Measurements from ENCODE around the gene TOP1. TPM values are rescaled to one million over a fixed set of nuclear protein-coding genes. Genes with fewer than 3 reads are reported as not detected.

TOP1 gene
- total and polyA plus RNA-seq, 9 of the 15 experiments (the other 6 are each of a cell fraction or from before 2014, with no cell fraction given) = 26.4 to 127 (median 39.6) TPM

GRCh38 chr20:40986774-40987173 is 41.8 kb upstream of the TOP1 start:
- Histone ChIP-seq H3K27me3 (ENCODE audit: control insufficient read depth in 2 of 2, insufficient read depth in 2 of 2, low read length in 2 of 2) (no peaks in the 10 kb centered on the region), H3K9me3 (replicated peaks; ENCODE audit: control insufficient read depth, insufficient read depth, low read depth, low read length) (no peaks in the 10 kb centered on the region), H4K20me1 (replicated peaks; ENCODE audit: control insufficient read depth, insufficient read depth, low read length) (no peaks in the 10 kb centered on the region), H2AFZ (ENCODE audit: low read depth, low read length) (no peak overlapping the region), H3K27ac (ENCODE audit: extremely low read depth, low read depth, low read length) (no peak overlapping the region), H3K4me2 (ENCODE audit: insufficient read depth, low read length) (no peak overlapping the region), H3K9me1 (ENCODE audit: control insufficient read depth, insufficient read depth, low read length) (peaks cover 4% of the 10 kb centered on the region), H3K9ac (ENCODE audit: insufficient read depth in 1 of 2, low read depth in 2 of 2, low read length in 2 of 2) (no peak overlapping the region), H3K4me1 (replicated peaks in 1 of 2; ENCODE audit: control insufficient read depth in 2 of 2, insufficient read depth in 2 of 2, low read length in 2 of 2) (peaks cover 12% of the 10 kb centered on the region in 2 experiments), H3K36me3 (ENCODE audit: control insufficient read depth, insufficient read depth, low read length) (no peaks in the 10 kb centered on the region), H3K4me3 (no peak overlapping the region), H3K79me2 (ENCODE audit: control insufficient read depth, insufficient read depth, low read length) (no peaks in the 10 kb centered on the region)
- 42% methylated on average over 2 of the region's 2 CpGs for WGBS (ENCODE audit: insufficient coverage, low coverage, missing lambda C conversion rate)
- CTCF ChIA-PET (ENCODE audit: low intra/inter-chr PET ratio) = no interaction called here
- POLR2A ChIA-PET = no interaction called here
- intact Hi-C loops (cut with micrococcal nuclease) (no loop called here), in situ Hi-C loops (cut with MboI) (loop anchor here (5.0 kb wide), 1 partner anchor 106 kb away; no protein-coding TSS in a partner anchor)
- no TSS peak for BruUV-seq (replicated peaks)
- peak; percentile 59; the same call in 1 of the 2 replicates for TF ChIP-seq SPI1 (IDR thresholded peaks at IDR 0.05; ENCODE audit: borderline replicate concordance, low read depth, low read length)
- no peak for TF ChIP-seq TFAM (CRISPR knock-in tag; conservative IDR thresholded peaks at IDR 0.05)
- no peak for FAIRE-seq
- DNase-seq (ENCODE audit: extremely low read depth in 1 of 4, low spot score in 3 of 4) = no peak
- ATAC-seq = no peak

GRCh38 chr20:40990542-40991120 is 38.0 kb upstream of the TOP1 start:
- H3K27me3 ChIP-seq (ENCODE audit: control insufficient read depth in 2 of 2, insufficient read depth in 2 of 2, low read length in 2 of 2) = no peaks in the 10 kb centered on the region
- intact Hi-C loops (cut with micrococcal nuclease) = loop anchor here (1.0 to 2.0 kb wide), 5 partner anchors 38 to 105 kb away; partner anchors contain the start of gene TOP1
- H3K9me1 ChIP-seq (ENCODE audit: control insufficient read depth, insufficient read depth, low read length) = peaks cover 4% of the 10 kb centered on the region
- peak; percentile 60 to 90 (median 75) for DNase-seq (ENCODE audit: extremely low read depth in 1 of 4, low spot score in 3 of 4)
- H3K27ac ChIP-seq (ENCODE audit: extremely low read depth, low read depth, low read length) = peak overlapping the region; percentile 30; the same call in 2 of the 3 replicates
- peak; percentile 90 for FAIRE-seq
- ChIA-PET CTCF (ENCODE audit: low intra/inter-chr PET ratio) (interaction anchor here (0.6 to 2.8 kb wide), 4 partner anchors 19 to 105 kb away, joined by 3 to 26 read pairs (median 4); no protein-coding TSS in a partner anchor), POLR2A (interaction anchor here (0.5 to 2.4 kb wide), 7 partner anchors 9 to 146 kb away, joined by 3 to 9 read pairs (median 4); partner anchors contain the start of gene PLCG1)
- H3K9me3 ChIP-seq (replicated peaks; ENCODE audit: control insufficient read depth, insufficient read depth, low read depth, low read length) = no peaks in the 10 kb centered on the region
- WGBS (ENCODE audit: insufficient coverage, low coverage, missing lambda C conversion rate) = 23% methylated on average over 10 of the region's 10 CpGs
- H3K79me2 ChIP-seq (ENCODE audit: control insufficient read depth, insufficient read depth, low read length) = no peaks in the 10 kb centered on the region
- no peaks in the 10 kb centered on the region for H4K20me1 ChIP-seq (replicated peaks; ENCODE audit: control insufficient read depth, insufficient read depth, low read length)
- in situ Hi-C loops (cut with MboI) = no loop called here
- H3K4me3 ChIP-seq = no peak overlapping the region
- H3K4me2 ChIP-seq (ENCODE audit: insufficient read depth, low read length) = peak overlapping the region; percentile 46
- BruUV-seq (replicated peaks) = no TSS peak
- no peaks in the 10 kb centered on the region for H3K36me3 ChIP-seq (ENCODE audit: control insufficient read depth, insufficient read depth, low read length)
- ATAC-seq = peak; percentile 99
- H2AFZ ChIP-seq (ENCODE audit: low read depth, low read length) = peak overlapping the region; percentile 86
- H3K4me1 ChIP-seq (replicated peaks in 1 of 2; ENCODE audit: control insufficient read depth in 2 of 2, insufficient read depth in 2 of 2, low read length in 2 of 2) = peaks cover 13 to 15% of the 10 kb centered on the region in 2 experiments
- H3K9ac ChIP-seq (ENCODE audit: insufficient read depth in 1 of 2, low read depth in 2 of 2, low read length in 2 of 2) = peak overlapping the region; percentile 9 to 49; a peak in 3 of 4 replicates
- TF ChIP-seq YY1 (IDR thresholded peaks at IDR 0.05; ENCODE audit: borderline replicate concordance in 1 of 3, control insufficient read depth in 1 of 3, extremely low read depth in 1 of 3, insufficient read depth in 3 of 3, insufficient read length in 1 of 3, insufficient replicate concordance in 2 of 3, low read depth in 1 of 3, low read length in 2 of 3) (peak in 2 of 3 experiments; percentile 34 to 50), TEAD1 (CRISPR knock-in tag; IDR thresholded peaks at IDR 0.05) (peak in 1 of 2 experiments; percentile 33; a peak in 1 of 4 replicates), JUND (IDR thresholded peaks at IDR 0.05; ENCODE audit: borderline replicate concordance, low read depth, low read length) (peak; percentile 56), JUND (tag; IDR thresholded peaks at IDR 0.05; ENCODE audit: borderline replicate concordance, low read depth, low read length) (no peak; the same call in 2 of the 3 replicates), NCOA2 (IDR thresholded peaks at IDR 0.05; ENCODE audit: partially characterized antibody in 2 of 2) (no peak), RCOR1 (IDR thresholded peaks at IDR 0.05; ENCODE audit: borderline replicate concordance in 1 of 2, low read depth in 2 of 2, low read length in 2 of 2) (peak in 1 of 2 experiments; percentile 49; a peak in 1 of 4 replicates), DEAF1 (CRISPR knock-in tag; IDR thresholded peaks at IDR 0.05) (peak; percentile 64), KDM2B (CRISPR knock-in tag; IDR thresholded peaks at IDR 0.05) (no peak), ZSCAN29 (IDR thresholded peaks at IDR 0.05) (0 out of 2 replicates have a peak, but pooled peaks have one; percentile 49), ZFP36 (IDR thresholded peaks at IDR 0.05; ENCODE audit: low read depth, low read length, partially characterized antibody) (peak; percentile 17)
